ENCODE results near the gene ARPC1B.
A peak's percentile ranks its signal among the peaks of the same experiment; 100 is the strongest.
"Not testable (repeated sequence)": the region's sequence is repeated elsewhere in the genome, so short reads cannot be mapped to it uniquely, and the experiment has no call there.

Gene ARPC1B

GRCh38 chr7:99409806-99410205 lies 35.3 kb downstream of the ARPC1B start:
- no peak overlapping the region for H2BK12ac ChIP-seq (ENCODE audit: low read length in 2 of 2)
- no peak overlapping the region for H2BK15ac ChIP-seq (ENCODE audit: low read depth, poor library complexity, severe bottlenecking)
- no peak for DNase-seq
- no peak overlapping the region for H3K23ac ChIP-seq (ENCODE audit: low read length in 2 of 2)
- no peak overlapping the region for H3K14ac ChIP-seq (ENCODE audit: low read length in 2 of 2)
- H3K9me3 ChIP-seq (ENCODE audit: control insufficient read depth, low read length), result no peaks in the 10 kb centered on the region
- H3K4me2 ChIP-seq (ENCODE audit: low read length, poor library complexity, severe bottlenecking), result peak overlapping the region; percentile 77
- H4K8ac ChIP-seq (ENCODE audit: low read length), result no peak overlapping the region
- H2AFZ ChIP-seq (ENCODE audit: low read depth, low read length), result no peak overlapping the region
- peak overlapping the region; percentile 53 for H2BK5ac ChIP-seq (ENCODE audit: low read depth, low read length, poor library complexity, severe bottlenecking)
- peaks cover 9% of the 10 kb centered on the region for H3K4me1 ChIP-seq (ENCODE audit: control insufficient read depth, insufficient read depth, low read depth, low read length)
- peaks cover 30 to 48% of the 10 kb centered on the region in 2 experiments for H3K36me3 ChIP-seq (ENCODE audit: control insufficient read depth in 1 of 2, insufficient read depth in 2 of 2, low read depth in 1 of 2, low read length in 2 of 2)
- no peak overlapping the region for H3K18ac ChIP-seq (ENCODE audit: low read depth in 1 of 2, low read length in 2 of 2)
- no peak overlapping the region for H4K91ac ChIP-seq (ENCODE audit: low read length)
- H3K4me3 ChIP-seq (ENCODE audit: insufficient read depth in 1 of 2, low read depth in 1 of 2, low read length in 2 of 2), result peak overlapping the region in 1 of 2 experiments; percentile 99
- H2AK5ac ChIP-seq (ENCODE audit: low read length, severe bottlenecking), result no peak overlapping the region
- no peak overlapping the region for H3K27ac ChIP-seq (ENCODE audit: low read length, poor library complexity, severe bottlenecking)
- WGBS, result 77% methylated on average over 2 of the region's 3 CpGs
- H2BK120ac ChIP-seq (ENCODE audit: low read depth, low read length), result no peak overlapping the region
- peaks cover 8% of the 10 kb centered on the region for H3K79me1 ChIP-seq (replicated peaks; ENCODE audit: low read length, poor library complexity, severe bottlenecking)
- no peak overlapping the region for H3K4ac ChIP-seq (ENCODE audit: low read depth in 1 of 2, low read length in 2 of 2)
- no peaks in the 10 kb centered on the region for H3K27me3 ChIP-seq (ENCODE audit: control insufficient read depth in 1 of 2, insufficient read depth in 1 of 2, low read length in 2 of 2)
- H3K9ac ChIP-seq (ENCODE audit: low read length), result peak overlapping the region; percentile 100

GRCh38 chr7:99410635-99411034 lies 36.1 kb downstream of the ARPC1B start:
- Histone ChIP-seq H3K9ac (ENCODE audit: low read length) (peak overlapping the region; percentile 100), H3K4ac (ENCODE audit: low read depth in 1 of 2, low read length in 2 of 2) (no peak overlapping the region), H3K14ac (ENCODE audit: low read length in 2 of 2) (no peak overlapping the region), H3K79me1 (replicated peaks; ENCODE audit: low read length, poor library complexity, severe bottlenecking) (peaks cover 9% of the 10 kb centered on the region), H3K4me1 (ENCODE audit: control insufficient read depth, insufficient read depth, low read depth, low read length) (peaks cover 4% of the 10 kb centered on the region), H3K36me3 (ENCODE audit: control insufficient read depth in 1 of 2, insufficient read depth in 2 of 2, low read depth in 1 of 2, low read length in 2 of 2) (peaks cover 31 to 50% of the 10 kb centered on the region in 2 experiments), H4K91ac (ENCODE audit: low read length) (no peak overlapping the region), H3K18ac (ENCODE audit: low read depth in 1 of 2, low read length in 2 of 2) (no peak overlapping the region), H3K23ac (ENCODE audit: low read length in 2 of 2) (no peak overlapping the region), H4K8ac (ENCODE audit: low read length) (no peak overlapping the region), H2BK12ac (ENCODE audit: low read length in 2 of 2) (no peak overlapping the region), H3K4me3 (ENCODE audit: insufficient read depth in 1 of 2, low read depth in 1 of 2, low read length in 2 of 2) (peak overlapping the region in 1 of 2 experiments; percentile 99), H2BK15ac (ENCODE audit: low read depth, poor library complexity, severe bottlenecking) (no peak overlapping the region), H3K9me3 (ENCODE audit: control insufficient read depth, low read length) (no peaks in the 10 kb centered on the region), H3K27ac (ENCODE audit: low read length, poor library complexity, severe bottlenecking) (no peak overlapping the region), H2BK120ac (ENCODE audit: low read depth, low read length) (no peak overlapping the region), H3K4me2 (ENCODE audit: low read length, poor library complexity, severe bottlenecking) (no peak overlapping the region), H2AK5ac (ENCODE audit: low read length, severe bottlenecking) (no peak overlapping the region), H2BK5ac (ENCODE audit: low read depth, low read length, poor library complexity, severe bottlenecking) (no peak overlapping the region), H2AFZ (ENCODE audit: low read depth, low read length) (no peak overlapping the region), H3K27me3 (ENCODE audit: control insufficient read depth in 1 of 2, insufficient read depth in 1 of 2, low read length in 2 of 2) (no peaks in the 10 kb centered on the region)
- no peak for DNase-seq
- WGBS, result 100% methylated on average over 2 of the region's 2 CpGs

GRCh38 chr7:99415513-99416127 lies 41.1 kb downstream of the ARPC1B start:
- DNase-seq, result peak; percentile 75
- H3K79me1 ChIP-seq (replicated peaks; ENCODE audit: low read length, poor library complexity, severe bottlenecking), result peaks cover 31% of the 10 kb centered on the region
- not testable (repeated sequence) for H2BK120ac ChIP-seq (ENCODE audit: low read depth, low read length); H3K9me3 ChIP-seq (ENCODE audit: control insufficient read depth, low read length); H4K8ac ChIP-seq (ENCODE audit: low read length); H3K27me3 ChIP-seq (ENCODE audit: control insufficient read depth in 1 of 2, insufficient read depth in 1 of 2, low read length in 2 of 2); H3K18ac ChIP-seq (ENCODE audit: low read depth in 1 of 2, low read length in 2 of 2); H4K91ac ChIP-seq (ENCODE audit: low read length); H2AFZ ChIP-seq (ENCODE audit: low read depth, low read length); H2AK5ac ChIP-seq (ENCODE audit: low read length, severe bottlenecking); H3K27ac ChIP-seq (ENCODE audit: low read length, poor library complexity, severe bottlenecking); H2BK15ac ChIP-seq (ENCODE audit: low read depth, poor library complexity, severe bottlenecking); H2BK5ac ChIP-seq (ENCODE audit: low read depth, low read length, poor library complexity, severe bottlenecking); H3K14ac ChIP-seq (ENCODE audit: low read length in 2 of 2); H3K4me3 ChIP-seq (ENCODE audit: insufficient read depth in 1 of 2, low read depth in 1 of 2, low read length in 2 of 2); H3K9ac ChIP-seq (ENCODE audit: low read length); H3K4me1 ChIP-seq (ENCODE audit: control insufficient read depth, insufficient read depth, low read depth, low read length); H3K4me2 ChIP-seq (ENCODE audit: low read length, poor library complexity, severe bottlenecking); H3K23ac ChIP-seq (ENCODE audit: low read length in 2 of 2); H3K4ac ChIP-seq (ENCODE audit: low read depth in 1 of 2, low read length in 2 of 2); H2BK12ac ChIP-seq (ENCODE audit: low read length in 2 of 2)
- peaks cover 80 to 94% of the 10 kb centered on the region in 2 experiments for H3K36me3 ChIP-seq (ENCODE audit: control insufficient read depth in 1 of 2, insufficient read depth in 2 of 2, low read depth in 1 of 2, low read length in 2 of 2)
- 61% methylated on average over 12 of the region's 17 CpGs for WGBS

- Histone ChIP-seq H3K9ac (ENCODE audit: low read length) (no peak overlapping the region), H3K4me1 (ENCODE audit: control insufficient read depth, insufficient read depth, low read depth, low read length) (no peaks in the 10 kb centered on the region)
Observed at GRCh38 chr7:99418260-99418659, 43.7 kb downstream of the ARPC1B start.

More at GRCh38 chr7:99418260-99418659, 43.7 kb downstream of the ARPC1B start:
- no peaks in the 10 kb centered on the region for H3K9me3 ChIP-seq (ENCODE audit: control insufficient read depth, low read length)
- no peaks in the 10 kb centered on the region for H3K27me3 ChIP-seq (ENCODE audit: control insufficient read depth in 1 of 2, insufficient read depth in 1 of 2, low read length in 2 of 2)
- H3K4me3 ChIP-seq (ENCODE audit: insufficient read depth in 1 of 2, low read depth in 1 of 2, low read length in 2 of 2), result no peak overlapping the region
- H3K36me3 ChIP-seq (ENCODE audit: control insufficient read depth in 1 of 2, insufficient read depth in 2 of 2, low read depth in 1 of 2, low read length in 2 of 2), result peaks cover 78 to 92% of the 10 kb centered on the region in 2 experiments
- no peak overlapping the region for H3K4me2 ChIP-seq (ENCODE audit: low read length, poor library complexity, severe bottlenecking)
- no peak overlapping the region for H3K27ac ChIP-seq (ENCODE audit: low read length, poor library complexity, severe bottlenecking)
- H2BK15ac ChIP-seq (ENCODE audit: low read depth, poor library complexity, severe bottlenecking), result no peak overlapping the region
- no peak overlapping the region for H3K14ac ChIP-seq (ENCODE audit: low read length in 2 of 2)
- no peak overlapping the region for H3K4ac ChIP-seq (ENCODE audit: low read depth in 1 of 2, low read length in 2 of 2)
- DNase-seq, result no peak
- H4K91ac ChIP-seq (ENCODE audit: low read length), result no peak overlapping the region
- 98% methylated on average over 7 of the region's 9 CpGs for WGBS
- no peak overlapping the region for H2BK5ac ChIP-seq (ENCODE audit: low read depth, low read length, poor library complexity, severe bottlenecking)
- no peak overlapping the region for H2AFZ ChIP-seq (ENCODE audit: low read depth, low read length)
- H2BK120ac ChIP-seq (ENCODE audit: low read depth, low read length), result no peak overlapping the region
- H3K23ac ChIP-seq (ENCODE audit: low read length in 2 of 2), result no peak overlapping the region
- no peak overlapping the region for H4K8ac ChIP-seq (ENCODE audit: low read length)
- H2AK5ac ChIP-seq (ENCODE audit: low read length, severe bottlenecking), result no peak overlapping the region
- no peak overlapping the region for H2BK12ac ChIP-seq (ENCODE audit: low read length in 2 of 2)
- no peak overlapping the region for H3K18ac ChIP-seq (ENCODE audit: low read depth in 1 of 2, low read length in 2 of 2)
- peaks cover 32% of the 10 kb centered on the region for H3K79me1 ChIP-seq (replicated peaks; ENCODE audit: low read length, poor library complexity, severe bottlenecking)
